MM.1S (cell line): Measurements from ENCODE around the gene TEX55.

Experiments
- DNase-seq: peaks from one replicate; pipeline ENCODE4 v3.0.0-alpha.2; 2015
- H2AFZ ChIP-seq: fragments of 300-600 bp; sonication (generic); 2 replicates; pipeline ENCODE4 v1.6.0; 2016; ENCODE audit warnings: antibody characterized with exemption, low read length
- H3F3A ChIP-seq: fragments of 300-600 bp; sonication (generic); 2 replicates; pipeline ENCODE4 v1.6.1; 2016; ENCODE audit warnings: mild to moderate bottlenecking, antibody characterized with exemption, low read length, moderate library complexity, mixed read lengths; ENCODE audit not compliant: insufficient read depth
- H3K27ac ChIP-seq: fragments of 300-600 bp; sonication (generic); 2 replicates; pipeline ENCODE4 v1.5.1; 2016; ENCODE audit warnings: mild to moderate bottlenecking, low read length
- H3K27me3 ChIP-seq: fragments of 300-600 bp; sonication (generic); replicated peaks from 2 replicates; pipeline ENCODE4 v1.6.0; 2016; ENCODE audit warnings: low read length; ENCODE audit not compliant: insufficient read depth
- H3K36me3 ChIP-seq: fragments of 300-600 bp; sonication (generic); replicated peaks from 2 replicates; pipeline ENCODE4 v1.6.1; 2016; ENCODE audit warnings: mild to moderate bottlenecking, low read length, mixed read lengths; ENCODE audit not compliant: insufficient read depth
- H3K4me1 ChIP-seq: fragments of 300-600 bp; sonication (generic); 2 replicates; pipeline ENCODE4 v1.6.1; 2016; ENCODE audit warnings: low read length, mixed read lengths
- H3K4me2 ChIP-seq: fragments of 300-600 bp; sonication (generic); 2 replicates; pipeline ENCODE4 v1.6.0; 2016; ENCODE audit warnings: low read depth, low read length
- H3K4me3 ChIP-seq: fragments of 300-600 bp; sonication (generic); 2 replicates; pipeline ENCODE4 v1.5.1; 2016; ENCODE audit warnings: low read length, mixed read lengths
- H3K79me2 ChIP-seq: fragments of 300-600 bp; sonication (generic); 2 replicates; pipeline ENCODE4 v1.6.1; 2016; ENCODE audit warnings: mixed run types, low read length, mixed read lengths
- H3K9ac ChIP-seq: fragments of 300-600 bp; sonication (generic); 2 replicates; pipeline ENCODE4 v1.6.1; 2016; ENCODE audit warnings: low read length, mixed read lengths
- H3K9me2 ChIP-seq: fragments of 300-600 bp; sonication (generic); replicated peaks from 2 replicates; pipeline ENCODE4 v1.6.1; 2016; ENCODE audit warnings: mild to moderate bottlenecking, low read length, mixed read lengths; ENCODE audit not compliant: insufficient read depth
- H3K9me3 ChIP-seq: fragments of 300-600 bp; sonication (generic); replicated peaks from 2 replicates; pipeline ENCODE4 v1.6.1; 2016; ENCODE audit warnings: mild to moderate bottlenecking, low read length, mixed read lengths; ENCODE audit not compliant: insufficient read depth
- H4K20me1 ChIP-seq: fragments of 300-600 bp; sonication (generic); 2 replicates; pipeline ENCODE4 v1.6.1; 2016; ENCODE audit warnings: mild to moderate bottlenecking, low read length, moderate library complexity, mixed read lengths; ENCODE audit not compliant: insufficient read depth
- CTCF ChIP-seq: fragments of 300-600 bp; sonication (generic); IDR thresholded peaks from 2 replicates; pipeline ENCODE4 v1.5.1; 2016; ENCODE audit warnings: antibody characterized with exemption, low read length, mixed read lengths
- EZH2 ChIP-seq: fragments of 300-600 bp; sonication (generic); optimal IDR thresholded peaks from 2 replicates; pipeline ENCODE3; 2017; ENCODE audit warnings: low read depth, mild to moderate bottlenecking, antibody characterized with exemption, low read length, mixed read lengths
- EZH2phosphoT487 ChIP-seq: fragments of 300-600 bp; sonication (generic); IDR thresholded peaks from 2 replicates; pipeline ENCODE4 v1.6.1; 2018; ENCODE audit warnings: antibody characterized with exemption, low read length

The TEX55 gene

GRCh38 chr3:119181765-119182164 lies 35.8 kb downstream of the TEX55 start:
- H3K4me3 ChIP-seq, result no peak overlapping the region
- TF ChIP-seq CTCF, result no peak
- no peak for TF ChIP-seq EZH2phosphoT487
- TF ChIP-seq EZH2, result no peak
- no peaks in the 10 kb centered on the region for H3K9me2 ChIP-seq
- no peaks in the 10 kb centered on the region for H3K4me1 ChIP-seq
- H3K27me3 ChIP-seq, result no peaks in the 10 kb centered on the region
- H2AFZ ChIP-seq, result no peak overlapping the region
- H3K36me3 ChIP-seq, result no peaks in the 10 kb centered on the region
- no peak overlapping the region for H3K4me2 ChIP-seq
- H3F3A ChIP-seq, result no peaks in the 10 kb centered on the region
- no peak overlapping the region for H3K9ac ChIP-seq
- H4K20me1 ChIP-seq, result no peaks in the 10 kb centered on the region
- H3K9me3 ChIP-seq, result no peaks in the 10 kb centered on the region
- DNase-seq, result no peak
- no peak overlapping the region for H3K27ac ChIP-seq
- no peaks in the 10 kb centered on the region for H3K79me2 ChIP-seq

GRCh38 chr3:119184111-119184510 lies 38.1 kb downstream of the TEX55 start:
- H3K9me3 ChIP-seq, result no peaks in the 10 kb centered on the region
- H4K20me1 ChIP-seq, result no peaks in the 10 kb centered on the region
- H3F3A ChIP-seq, result no peaks in the 10 kb centered on the region
- TF ChIP-seq EZH2phosphoT487, result no peak
- TF ChIP-seq EZH2, result no peak
- TF ChIP-seq CTCF, result no peak
- no peaks in the 10 kb centered on the region for H3K36me3 ChIP-seq
- no peaks in the 10 kb centered on the region for H3K79me2 ChIP-seq
- H3K27me3 ChIP-seq, result no peaks in the 10 kb centered on the region
- no peak overlapping the region for H3K4me2 ChIP-seq
- H3K4me1 ChIP-seq, result no peaks in the 10 kb centered on the region
- H3K9ac ChIP-seq, result no peak overlapping the region
- H3K4me3 ChIP-seq, result no peak overlapping the region
- no peak for DNase-seq
- no peak overlapping the region for H2AFZ ChIP-seq
- no peaks in the 10 kb centered on the region for H3K9me2 ChIP-seq
- H3K27ac ChIP-seq, result no peak overlapping the region

- H3K36me3 ChIP-seq, result no peaks in the 10 kb centered on the region
- H3K27me3 ChIP-seq, result no peaks in the 10 kb centered on the region
- no peak overlapping the region for H3K27ac ChIP-seq
- no peaks in the 10 kb centered on the region for H3K4me1 ChIP-seq
- no peaks in the 10 kb centered on the region for H3K9me2 ChIP-seq
- H3K9ac ChIP-seq, result no peak overlapping the region
- H3K4me3 ChIP-seq, result no peak overlapping the region
- H3K9me3 ChIP-seq, result no peaks in the 10 kb centered on the region
- no peaks in the 10 kb centered on the region for H3K79me2 ChIP-seq
- H4K20me1 ChIP-seq, result no peaks in the 10 kb centered on the region
- no peak for DNase-seq
- no peak overlapping the region for H3K4me2 ChIP-seq
- no peak overlapping the region for H2AFZ ChIP-seq
- no peak for TF ChIP-seq EZH2
- H3F3A ChIP-seq, result no peaks in the 10 kb centered on the region
These were observed 39.0 kb downstream of the TEX55 start for GRCh38 chr3:119184796-119185570.

GRCh38 chr3:119187266-119187665 lies 41.3 kb downstream of the TEX55 start:
- Histone ChIP-seq H3K9me3 (no peaks in the 10 kb centered on the region), H3K4me2 (no peak overlapping the region), H3K9ac (no peak overlapping the region), H3K27me3 (no peaks in the 10 kb centered on the region), H2AFZ (no peak overlapping the region), H3K9me2 (no peaks in the 10 kb centered on the region), H4K20me1 (no peaks in the 10 kb centered on the region), H3K4me1 (no peaks in the 10 kb centered on the region), H3K79me2 (no peaks in the 10 kb centered on the region), H3K4me3 (no peak overlapping the region), H3K27ac (no peak overlapping the region), H3F3A (no peaks in the 10 kb centered on the region), H3K36me3 (no peaks in the 10 kb centered on the region)
- TF ChIP-seq EZH2phosphoT487 (no peak), CTCF (no peak), EZH2 (no peak)
- DNase-seq, result no peak
